Keratinocyte (primary cell): ENCODE results near the gene RNLS. TPM values are rescaled to one million over a fixed set of nuclear protein-coding genes. Genes with fewer than 3 reads are reported as not detected.

Source experiments
- DNase-seq: peaks from one replicate; pipeline ENCODE4 v3.0.0-alpha.2; 2011; ENCODE audit warnings: low read depth, missing footprints, low spot score
- FAIRE-seq: peaks from 2 replicates; lab custom pipeline; 2011; peaks lifted over from hg19 to GRCh38; lab: Jason Lieb, UNC
- H2AFZ ChIP-seq: 2 replicates; pipeline ENCODE4 v1.6.0; 2012; ENCODE audit warnings: low read length, control low read depth, inconsistent platforms; ENCODE audit not compliant: control insufficient read depth
- H3K27ac ChIP-seq: 2 replicates; pipeline ENCODE4 v1.5.1; 2011; ENCODE audit warnings: low read length; ENCODE audit not compliant: control insufficient read depth, insufficient read depth
- H3K27me3 ChIP-seq: 3 replicates; pipeline ENCODE4 v1.6.0; 2011; ENCODE audit warnings: low read length; ENCODE audit not compliant: control insufficient read depth, insufficient read depth; ENCODE audit errors: extremely low read depth
- H3K36me3 ChIP-seq, 2 experiments: 2 replicates in 1 of 2; 3 replicates in 1 of 2; pipeline ENCODE4 v1.5.1; 2011; ENCODE audit warnings: low read length in 2 of 2, mild to moderate bottlenecking in 1 of 2; ENCODE audit not compliant: control insufficient read depth in 2 of 2, insufficient read depth in 2 of 2; ENCODE audit errors: extremely low read depth in 1 of 2
- H3K4me1 ChIP-seq: 3 replicates; pipeline ENCODE4 v1.5.1; 2011; ENCODE audit warnings: low read length; ENCODE audit not compliant: control insufficient read depth, insufficient read depth; ENCODE audit errors: extremely low read depth
- H3K4me2 ChIP-seq: 3 replicates; pipeline ENCODE4 v1.6.0; 2011; ENCODE audit warnings: low read depth, low read length; ENCODE audit not compliant: control insufficient read depth, insufficient read depth; ENCODE audit errors: extremely low read depth
- H3K4me3 ChIP-seq, 3 experiments: fragments of 200-600 bp in 1 of 3; sonication (generic) in 1 of 3; 2 replicates in 2 of 3; 3 replicates in 1 of 3; pipeline ENCODE4 v1.5.1; 2011 to 2016; ENCODE audit warnings: low read length in 3 of 3, mild to moderate bottlenecking in 3 of 3, control low read depth in 2 of 3, inconsistent platforms in 1 of 3, low read depth in 1 of 3, mixed read lengths in 1 of 3, mixed run types in 1 of 3, moderate library complexity in 1 of 3; ENCODE audit not compliant: control insufficient read depth in 2 of 3, insufficient read depth in 2 of 3; ENCODE audit errors: extremely low read depth in 1 of 3
- H3K79me2 ChIP-seq: 2 replicates; pipeline ENCODE4 v1.6.0; 2012; ENCODE audit warnings: low read length; ENCODE audit not compliant: control insufficient read depth, insufficient read depth
- H3K9ac ChIP-seq: 3 replicates; pipeline ENCODE4 v1.6.0; 2011; ENCODE audit warnings: low read length; ENCODE audit not compliant: control insufficient read depth, insufficient read depth; ENCODE audit errors: extremely low read depth
- H3K9me1 ChIP-seq: 3 replicates; pipeline ENCODE4 v1.6.0; 2011; ENCODE audit warnings: low read length; ENCODE audit not compliant: control insufficient read depth, insufficient read depth; ENCODE audit errors: extremely low read depth
- H3K9me3 ChIP-seq: 2 replicates; pipeline ENCODE4 v1.5.1; 2012; ENCODE audit warnings: low read depth, low read length; ENCODE audit not compliant: control insufficient read depth
- H4K20me1 ChIP-seq: 3 replicates; pipeline ENCODE4 v1.6.0; 2011; ENCODE audit warnings: low read length; ENCODE audit not compliant: control insufficient read depth, insufficient read depth; ENCODE audit errors: extremely low read depth
- CTCF ChIP-seq, 3 experiments: IDR thresholded peaks in 1 of 3; conservative IDR thresholded peaks in 1 of 3; optimal IDR thresholded peaks in 1 of 3; 2 replicates in 2 of 3; 3 replicates in 1 of 3; pipeline versions ENCODE3 to v1.5.1; 2011; ENCODE audit warnings: low read length in 3 of 3, mild to moderate bottlenecking in 3 of 3, moderate library complexity in 2 of 3, control low read depth in 1 of 3, inconsistent platforms in 1 of 3; ENCODE audit not compliant: insufficient read depth in 2 of 3; ENCODE audit errors: extremely low read depth in 1 of 3
- EZH2 ChIP-seq: IDR thresholded peaks from one replicate; pipeline ENCODE4 v1.6.1; 2012; ENCODE audit warnings: inconsistent platforms, mild to moderate bottlenecking, low read length, moderate library complexity
- dilution Hi-C: fragments of 300-500 bp; cut with MboI; formaldehyde crosslinking; loops from one replicate; pipeline ENCODE4 v1.7.0; 2020; ENCODE audit warnings: low sequenced_read_pairs; ENCODE audit not compliant: extremely low pct_ligation_motif_present
- polyA plus RNA-seq, 5 experiments: library from polyadenylated mRNA; depleted of rRNA in 3 of 5; stranded (reverse) in 3 of 5; stranded (forward) in 1 of 5; unstranded in 1 of 5; fragments of >200 nt; gene quantifications; 1 replicate in 1 of 5; 2 replicates in 3 of 5; 3 replicates in 1 of 5; pipeline versions ENCODE4 v1.2.1 to v1.2.3, GENCODE V29; 2011 to 2012; ENCODE audit warnings: missing spikeins in 2 of 5, low read depth in 1 of 5, low replicate concordance in 1 of 5

The RNLS gene
- polyA plus RNA-seq, 1 donor (not counting 4 experiments of a cell fraction or from before 2014, with no cell fraction given): 6.8 TPM

GRCh38 chr10:88386204-88386788 is 196.8 kb downstream of the RNLS start:
- H3K4me3 ChIP-seq: no peak overlapping the region
- H3K9ac ChIP-seq: no peak overlapping the region
- no peaks in the 10 kb centered on the region for H3K27me3 ChIP-seq
- no peaks in the 10 kb centered on the region for H3K9me3 ChIP-seq
- H3K4me1 ChIP-seq: peaks cover 22% of the 10 kb centered on the region
- FAIRE-seq (no peak), DNase-seq (no peak)
- H3K9me1 ChIP-seq: no peaks in the 10 kb centered on the region
- H2AFZ ChIP-seq: no peak overlapping the region
- H3K27ac ChIP-seq: no peak overlapping the region
- no peaks in the 10 kb centered on the region for H3K36me3 ChIP-seq
- H3K79me2 ChIP-seq: no peaks in the 10 kb centered on the region
- dilution Hi-C loops: no loop called here
- no peaks in the 10 kb centered on the region for H4K20me1 ChIP-seq
- no peak for TF ChIP-seq EZH2
- no peak for TF ChIP-seq CTCF (optimal IDR thresholded peaks at IDR 0.05 in 1 of 3, IDR thresholded peaks at IDR 0.05 in 1 of 3, conservative IDR thresholded peaks at IDR 0.05 in 1 of 3; ENCODE audit: extremely low read depth in 1 of 3, insufficient read depth in 2 of 3, low read length in 3 of 3)
- peak overlapping the region; percentile 75 for H3K4me2 ChIP-seq

- H2AFZ ChIP-seq: no peak overlapping the region
Observed at GRCh38 chr10:88385601-88386203, 197.4 kb downstream of the RNLS start.

More at GRCh38 chr10:88385601-88386203, 197.4 kb downstream of the RNLS start:
- no peaks in the 10 kb centered on the region for H4K20me1 ChIP-seq
- dilution Hi-C loops: no loop called here
- DNase-seq: peak; percentile 40
- no peaks in the 10 kb centered on the region for H3K36me3 ChIP-seq
- H3K9me3 ChIP-seq: no peaks in the 10 kb centered on the region
- no peak for TF ChIP-seq CTCF (optimal IDR thresholded peaks at IDR 0.05 in 1 of 3, IDR thresholded peaks at IDR 0.05 in 1 of 3, conservative IDR thresholded peaks at IDR 0.05 in 1 of 3; ENCODE audit: extremely low read depth in 1 of 3, insufficient read depth in 2 of 3, low read length in 3 of 3)
- no peak for TF ChIP-seq EZH2
- H3K27me3 ChIP-seq: no peaks in the 10 kb centered on the region
- peaks cover 22% of the 10 kb centered on the region for H3K4me1 ChIP-seq
- no peak overlapping the region for H3K9ac ChIP-seq
- no peaks in the 10 kb centered on the region for H3K9me1 ChIP-seq
- H3K4me3 ChIP-seq: peak overlapping the region in 1 of 3 experiments; percentile 12
- FAIRE-seq: peak; percentile 98
- H3K79me2 ChIP-seq: no peaks in the 10 kb centered on the region
- H3K4me2 ChIP-seq: peak overlapping the region; percentile 75
- peak overlapping the region; percentile 23 for H3K27ac ChIP-seq
